ENCODE data around the gene SFMBT2.
"Not testable (repeated sequence)": the region's sequence is repeated elsewhere in the genome, so short reads cannot be mapped to it uniquely, and the experiment has no call there.

SFMBT2 gene

GRCh38 chr10:7184660-7185366, 226.0 kb downstream of the SFMBT2 start:
- no peaks in the 10 kb centered on the region for H3K36me3 ChIP-seq (ENCODE audit: control insufficient read depth in 2 of 2, insufficient read depth in 2 of 2, low read length in 2 of 2)
- no peak overlapping the region for H3K9ac ChIP-seq (ENCODE audit: low read length in 2 of 2)
- no peaks in the 10 kb centered on the region for H3K27me3 ChIP-seq (ENCODE audit: control insufficient read depth in 1 of 2, insufficient read depth in 2 of 2, low read length in 2 of 2)
- H3K4me1 ChIP-seq (ENCODE audit: control insufficient read depth, insufficient read depth, low read length): no peaks in the 10 kb centered on the region
- H3K4me3 ChIP-seq (ENCODE audit: low read length in 2 of 2): no peak overlapping the region
- H3K27ac ChIP-seq (ENCODE audit: low read length): no peak overlapping the region
- H3K9me3 ChIP-seq (ENCODE audit: control insufficient read depth in 2 of 2, low read length in 2 of 2): no peaks in the 10 kb centered on the region

GRCh38 chr10:7184116-7184515, 226.7 kb downstream of the SFMBT2 start:
- H3K9ac ChIP-seq (ENCODE audit: low read length in 2 of 2); H3K4me1 ChIP-seq (ENCODE audit: control insufficient read depth, insufficient read depth, low read length); H3K27ac ChIP-seq (ENCODE audit: low read length); H3K27me3 ChIP-seq (ENCODE audit: control insufficient read depth in 1 of 2, insufficient read depth in 2 of 2, low read length in 2 of 2); H3K9me3 ChIP-seq (ENCODE audit: control insufficient read depth in 2 of 2, low read length in 2 of 2); H3K36me3 ChIP-seq (ENCODE audit: control insufficient read depth in 2 of 2, insufficient read depth in 2 of 2, low read length in 2 of 2); H3K4me3 ChIP-seq (ENCODE audit: low read length in 2 of 2): not testable (repeated sequence)

GRCh38 chr10:7182327-7182726, 228.5 kb downstream of the SFMBT2 start:
- not testable (repeated sequence) for H3K9ac ChIP-seq (ENCODE audit: low read length in 2 of 2); H3K36me3 ChIP-seq (ENCODE audit: control insufficient read depth in 2 of 2, insufficient read depth in 2 of 2, low read length in 2 of 2); H3K4me1 ChIP-seq (ENCODE audit: control insufficient read depth, insufficient read depth, low read length); H3K4me3 ChIP-seq (ENCODE audit: low read length in 2 of 2); H3K9me3 ChIP-seq (ENCODE audit: control insufficient read depth in 2 of 2, low read length in 2 of 2); H3K27me3 ChIP-seq (ENCODE audit: control insufficient read depth in 1 of 2, insufficient read depth in 2 of 2, low read length in 2 of 2); H3K27ac ChIP-seq (ENCODE audit: low read length)

GRCh38 chr10:7181420-7181819, 229.4 kb downstream of the SFMBT2 start:
- Histone ChIP-seq H3K9me3 (ENCODE audit: control insufficient read depth in 2 of 2, low read length in 2 of 2) (no peaks in the 10 kb centered on the region), H3K9ac (ENCODE audit: low read length in 2 of 2) (no peak overlapping the region), H3K27me3 (ENCODE audit: control insufficient read depth in 1 of 2, insufficient read depth in 2 of 2, low read length in 2 of 2) (no peaks in the 10 kb centered on the region), H3K27ac (ENCODE audit: low read length) (no peak overlapping the region), H3K4me1 (ENCODE audit: control insufficient read depth, insufficient read depth, low read length) (no peaks in the 10 kb centered on the region), H3K36me3 (ENCODE audit: control insufficient read depth in 2 of 2, insufficient read depth in 2 of 2, low read length in 2 of 2) (no peaks in the 10 kb centered on the region), H3K4me3 (ENCODE audit: low read length in 2 of 2) (no peak overlapping the region)

GRCh38 chr10:7179536-7179935, 231.3 kb downstream of the SFMBT2 start:
- Histone ChIP-seq H3K36me3 (ENCODE audit: control insufficient read depth in 2 of 2, insufficient read depth in 2 of 2, low read length in 2 of 2) (peaks cover 0 to 7% of the 10 kb centered on the region in 2 donors), H3K4me1 (ENCODE audit: control insufficient read depth, insufficient read depth, low read length) (no peaks in the 10 kb centered on the region), H3K27ac (ENCODE audit: low read length) (no peak overlapping the region)

GRCh38 chr10:7173948-7174347, 236.9 kb downstream of the SFMBT2 start:
- Histone ChIP-seq H3K9ac (ENCODE audit: low read length in 2 of 2) (no peak overlapping the region), H3K4me3 (ENCODE audit: low read length in 2 of 2) (no peak overlapping the region), H3K4me1 (ENCODE audit: control insufficient read depth, insufficient read depth, low read length) (peaks cover 5% of the 10 kb centered on the region), H3K9me3 (ENCODE audit: control insufficient read depth in 2 of 2, low read length in 2 of 2) (no peaks in the 10 kb centered on the region), H3K27me3 (ENCODE audit: control insufficient read depth in 1 of 2, insufficient read depth in 2 of 2, low read length in 2 of 2) (no peaks in the 10 kb centered on the region), H3K36me3 (ENCODE audit: control insufficient read depth in 2 of 2, insufficient read depth in 2 of 2, low read length in 2 of 2) (peaks cover 4 to 15% of the 10 kb centered on the region in 2 donors), H3K27ac (ENCODE audit: low read length) (no peak overlapping the region)

More at GRCh38 chr10:7179536-7179935, 231.3 kb downstream of the SFMBT2 start:
- H3K4me3 ChIP-seq (ENCODE audit: low read length in 2 of 2): no peak overlapping the region
- H3K9ac ChIP-seq (ENCODE audit: low read length in 2 of 2): no peak overlapping the region
- H3K27me3 ChIP-seq (ENCODE audit: control insufficient read depth in 1 of 2, insufficient read depth in 2 of 2, low read length in 2 of 2): no peaks in the 10 kb centered on the region
- no peaks in the 10 kb centered on the region for H3K9me3 ChIP-seq (ENCODE audit: control insufficient read depth in 2 of 2, low read length in 2 of 2)

GRCh38 chr10:7171825-7172224, 239.0 kb downstream of the SFMBT2 start:
- Histone ChIP-seq H3K27ac (ENCODE audit: low read length) (no peak overlapping the region), H3K36me3 (ENCODE audit: control insufficient read depth in 2 of 2, insufficient read depth in 2 of 2, low read length in 2 of 2) (peaks cover 4 to 15% of the 10 kb centered on the region in 2 donors)

GRCh38 chr10:7170626-7171322, 240.1 kb downstream of the SFMBT2 start:
- H3K36me3 ChIP-seq (ENCODE audit: control insufficient read depth in 2 of 2, insufficient read depth in 2 of 2, low read length in 2 of 2): peaks cover 4 to 15% of the 10 kb centered on the region in 2 donors
- no peak overlapping the region for H3K9ac ChIP-seq (ENCODE audit: low read length in 2 of 2)

More at GRCh38 chr10:7171825-7172224, 239.0 kb downstream of the SFMBT2 start:
- H3K9me3 ChIP-seq (ENCODE audit: control insufficient read depth in 2 of 2, low read length in 2 of 2): no peaks in the 10 kb centered on the region
- H3K4me3 ChIP-seq (ENCODE audit: low read length in 2 of 2): no peak overlapping the region
- peaks cover 5% of the 10 kb centered on the region for H3K4me1 ChIP-seq (ENCODE audit: control insufficient read depth, insufficient read depth, low read length)
- H3K27me3 ChIP-seq (ENCODE audit: control insufficient read depth in 1 of 2, insufficient read depth in 2 of 2, low read length in 2 of 2): no peaks in the 10 kb centered on the region
- no peak overlapping the region for H3K9ac ChIP-seq (ENCODE audit: low read length in 2 of 2)

GRCh38 chr10:7168414-7168813, 242.4 kb downstream of the SFMBT2 start:
- Histone ChIP-seq H3K36me3 (ENCODE audit: control insufficient read depth in 2 of 2, insufficient read depth in 2 of 2, low read length in 2 of 2) (peaks cover 4 to 11% of the 10 kb centered on the region in 2 donors), H3K4me3 (ENCODE audit: low read length in 2 of 2) (no peak overlapping the region), H3K27ac (ENCODE audit: low read length) (no peak overlapping the region), H3K4me1 (ENCODE audit: control insufficient read depth, insufficient read depth, low read length) (peaks cover 5% of the 10 kb centered on the region), H3K27me3 (ENCODE audit: control insufficient read depth in 1 of 2, insufficient read depth in 2 of 2, low read length in 2 of 2) (no peaks in the 10 kb centered on the region), H3K9me3 (ENCODE audit: control insufficient read depth in 2 of 2, low read length in 2 of 2) (no peaks in the 10 kb centered on the region), H3K9ac (ENCODE audit: low read length in 2 of 2) (no peak overlapping the region)

More at GRCh38 chr10:7170626-7171322, 240.1 kb downstream of the SFMBT2 start:
- Histone ChIP-seq H3K4me3 (ENCODE audit: low read length in 2 of 2) (no peak overlapping the region), H3K9me3 (ENCODE audit: control insufficient read depth in 2 of 2, low read length in 2 of 2) (no peaks in the 10 kb centered on the region), H3K4me1 (ENCODE audit: control insufficient read depth, insufficient read depth, low read length) (peaks cover 5% of the 10 kb centered on the region), H3K27me3 (ENCODE audit: control insufficient read depth in 1 of 2, insufficient read depth in 2 of 2, low read length in 2 of 2) (no peaks in the 10 kb centered on the region), H3K27ac (ENCODE audit: low read length) (no peak overlapping the region)

GRCh38 chr10:7165500-7166177, 245.2 kb downstream of the SFMBT2 start:
- Histone ChIP-seq H3K27ac (ENCODE audit: low read length) (no peak overlapping the region), H3K36me3 (ENCODE audit: control insufficient read depth in 2 of 2, insufficient read depth in 2 of 2, low read length in 2 of 2) (peaks cover 3 to 15% of the 10 kb centered on the region in 2 donors), H3K9me3 (ENCODE audit: control insufficient read depth in 2 of 2, low read length in 2 of 2) (no peaks in the 10 kb centered on the region)

More at GRCh38 chr10:7165500-7166177, 245.2 kb downstream of the SFMBT2 start:
- Histone ChIP-seq H3K4me1 (ENCODE audit: control insufficient read depth, insufficient read depth, low read length) (peaks cover 4% of the 10 kb centered on the region), H3K27me3 (ENCODE audit: control insufficient read depth in 1 of 2, insufficient read depth in 2 of 2, low read length in 2 of 2) (no peaks in the 10 kb centered on the region), H3K9ac (ENCODE audit: low read length in 2 of 2) (no peak overlapping the region), H3K4me3 (ENCODE audit: low read length in 2 of 2) (no peak overlapping the region)
